HCT116 (cell line): ENCODE measurements around the gene NCAPD3. TPM values are rescaled to one million over a fixed set of nuclear protein-coding genes. Genes with fewer than 3 reads are reported as not detected.

Experiments
- ATAC-seq: fragments of 200-7000 bp; cut with Tn5 transposase; 2 replicates; pipeline ENCODE4 v1.9.1; 2020; ENCODE audit warnings: mild to moderate bottlenecking, moderate library complexity
- BruUV-seq: library from RNA; stranded (reverse); fragments of 400-500 nt; replicated peaks from 2 replicates; lab custom pipeline; 2021; lab: Mats Ljungman, UMichigan
- CTCF ChIA-PET: fragments of 300-600 bp; sonication (Branson Sonifier 250); formaldehyde crosslinking; loops from one replicate; lab custom pipeline; 2021; ENCODE audit warnings: antibody characterized with exemption; lab: Charles Lee
- POLR2A ChIA-PET: fragments of 300-600, 350-600 bp; sonication (Branson Sonifier 250); formaldehyde crosslinking; loops from one replicate; lab custom pipeline; 2021; ENCODE audit warnings: antibody characterized with exemption; lab: Charles Lee
- RAD21 ChIA-PET, 2 experiments: fragments of 300-600 bp; sonication (Branson Sonifier 250); formaldehyde crosslinking; loops; one replicate each; lab custom pipeline; 2023; ENCODE audit warnings: low total read pairs in 2 of 2; ENCODE audit not compliant: uncharacterized antibody in 2 of 2, unreplicated experiment in 2 of 2, low non-redundant PET in 1 of 2; lab: Charles Lee
- DNase-seq: peaks from one replicate; pipeline ENCODE4 v3.0.0-alpha.2; 2010; ENCODE audit warnings: low read depth, low spot score
- H2AFZ ChIP-seq: fragments of 200-600 bp; shearing (Covaris generic), sonication (generic); 2 replicates; pipeline ENCODE4 v1.6.1; 2017; ENCODE audit warnings: low read depth, mixed run types, mixed read lengths, antibody characterized with exemption, low read length; ENCODE audit not compliant: poor library complexity, severe bottlenecking
- H3K27ac ChIP-seq: 2 replicates; pipeline ENCODE4 v1.5.1; 2012; ENCODE audit warnings: low read depth, low read length
- H3K27me3 ChIP-seq: fragments of 200-600 bp; sonication (generic); 2 replicates; pipeline ENCODE4 v1.6.1; 2016; ENCODE audit warnings: mixed run types, low read length, mixed read lengths; ENCODE audit not compliant: insufficient read depth
- H3K36me3 ChIP-seq, 2 experiments: fragments of 200-500 bp in 1 of 2; fragments of 200-600 bp in 1 of 2; sonication (Bioruptor generic) in 1 of 2; sonication (generic) in 1 of 2; 2 replicates each; pipeline versions ENCODE4 v1.5.1 to v1.6.1; 2014 to 2016; ENCODE audit warnings: low read length in 2 of 2, inconsistent platforms in 1 of 2, mixed read lengths in 1 of 2, mixed run types in 1 of 2; ENCODE audit not compliant: insufficient read depth in 2 of 2, control insufficient read depth in 1 of 2
- H3K4me1 ChIP-seq, 2 experiments: fragments of 200-600 bp in 1 of 2; sonication (generic) in 1 of 2; 2 replicates each; pipeline versions ENCODE4 v1.5.1 to v1.6.1; 2012 to 2017; ENCODE audit warnings: low read length in 2 of 2, inconsistent platforms in 1 of 2, mild to moderate bottlenecking in 1 of 2, mixed read lengths in 1 of 2, mixed run types in 1 of 2, moderate library complexity in 1 of 2; ENCODE audit not compliant: insufficient read depth in 2 of 2, control insufficient read depth in 1 of 2
- H3K4me2 ChIP-seq: fragments of 200-600 bp; sonication (generic); 2 replicates; pipeline ENCODE4 v1.6.1; 2017; ENCODE audit warnings: mixed run types, low read length, mixed read lengths
- H3K4me3 ChIP-seq, 2 experiments: fragments of 200-600 bp in 1 of 2; sonication (generic) in 1 of 2; replicated peaks in 1 of 2; 2 replicates each; pipeline ENCODE4 v1.5.1; 2011 to 2016; ENCODE audit warnings: low read length in 2 of 2, control low read depth in 1 of 2, low read depth in 1 of 2, mild to moderate bottlenecking in 1 of 2, mixed read lengths in 1 of 2, mixed run types in 1 of 2
- H3K79me2 ChIP-seq: fragments of 200-600 bp; sonication (generic); 2 replicates; pipeline ENCODE4 v1.6.1; 2017; ENCODE audit warnings: mild to moderate bottlenecking, mixed run types, low read length, moderate library complexity, mixed read lengths; ENCODE audit not compliant: insufficient read depth
- H3K9ac ChIP-seq: fragments of 200-600 bp; sonication (generic); 2 replicates; pipeline ENCODE4 v1.6.1; 2016; ENCODE audit warnings: low read length, mixed read lengths
- H3K9me2 ChIP-seq: fragments of 200-600 bp; sonication (generic), shearing (Covaris generic); 2 replicates; pipeline ENCODE4 v1.6.1; 2017; ENCODE audit warnings: mixed run types, mild to moderate bottlenecking, moderate library complexity; ENCODE audit not compliant: insufficient read depth
- H3K9me3 ChIP-seq, 2 experiments: fragments of 200-500 bp in 1 of 2; fragments of 200-600 bp in 1 of 2; sonication (Bioruptor generic) in 1 of 2; sonication (generic) in 1 of 2; 2 replicates each; pipeline ENCODE4 v1.6.1; 2014 to 2017; ENCODE audit warnings: low read length in 2 of 2, mixed read lengths in 2 of 2, inconsistent platforms in 1 of 2, low read depth in 1 of 2, mild to moderate bottlenecking in 1 of 2, mixed run types in 1 of 2, moderate library complexity in 1 of 2; ENCODE audit not compliant: control insufficient read depth in 1 of 2, insufficient read depth in 1 of 2
- H4K20me1 ChIP-seq: fragments of 200-600 bp; sonication (generic), shearing (Covaris generic); 2 replicates; pipeline ENCODE4 v1.6.1; 2017; ENCODE audit warnings: mixed run types, mild to moderate bottlenecking, moderate library complexity; ENCODE audit not compliant: insufficient read depth
- CBX3 ChIP-seq: IDR thresholded peaks from 2 replicates; pipeline ENCODE4 v1.6.1; 2012; ENCODE audit warnings: low read depth
- CEBPB ChIP-seq: IDR thresholded peaks from 2 replicates; pipeline ENCODE4 v1.6.1; 2012; ENCODE audit warnings: low read depth
- CTCF ChIP-seq, 3 experiments: fragments of 200-600 bp in 1 of 3; sonication (generic) in 1 of 3; IDR thresholded peaks in 2 of 3; conservative IDR thresholded peaks in 1 of 3; 2 replicates each; pipeline ENCODE4 v1.5.1; 2012 to 2017; ENCODE audit warnings: low read depth in 2 of 3, low read length in 2 of 3, antibody characterized with exemption in 1 of 3, borderline replicate concordance in 1 of 3, control low read depth in 1 of 3, mild to moderate bottlenecking in 1 of 3, mixed read lengths in 1 of 3, mixed run types in 1 of 3, moderate library complexity in 1 of 3; ENCODE audit not compliant: insufficient read depth in 1 of 3
- EZH2phosphoT487 ChIP-seq: fragments of 200-600 bp; IDR thresholded peaks from 2 replicates; pipeline ENCODE4 v1.6.1; 2018; ENCODE audit warnings: antibody characterized with exemption, borderline replicate concordance
- POLR2A ChIP-seq: IDR thresholded peaks from 2 replicates; pipeline ENCODE4 v1.7.0; 2011; ENCODE audit warnings: borderline replicate concordance; ENCODE audit not compliant: insufficient read depth, insufficient read length; ENCODE audit errors: extremely low read depth
- POLR2AphosphoS5 ChIP-seq: IDR thresholded peaks from 2 replicates; pipeline ENCODE4 v1.6.1; 2011; ENCODE audit warnings: mild to moderate bottlenecking, low read depth, low read length, moderate library complexity
- SIN3A ChIP-seq: IDR thresholded peaks from 2 replicates; pipeline ENCODE4 v1.6.1; 2012; ENCODE audit warnings: low read depth
- SRF ChIP-seq: IDR thresholded peaks from 2 replicates; pipeline ENCODE4 v1.6.1; 2012; ENCODE audit warnings: low read depth
- ZBTB33 ChIP-seq: IDR thresholded peaks from 2 replicates; pipeline ENCODE4 v1.6.1; 2011; ENCODE audit warnings: mild to moderate bottlenecking, low read length, moderate library complexity; ENCODE audit not compliant: insufficient replicate concordance; ENCODE audit errors: extremely low read depth
- intact Hi-C: fragments of 100-400 bp; cut with micrococcal nuclease; formaldehyde crosslinking; loops from 2 replicates; pipeline ENCODE4 v1.10.0; 2022
- total RNA-seq: library from RNA; stranded (reverse); gene quantifications from one replicate; pipeline ENCODE4 v1.2.1, GENCODE V29; 2021; ENCODE audit not compliant: unreplicated experiment

Gene NCAPD3
- total RNA-seq, 1 experiment from 2014 or later: 71.0 TPM

- Histone ChIP-seq H3K4me1 (peaks cover 5 to 9% of the 10 kb centered on the region in 2 experiments; a peak in 2 of 4 replicates), H3K9ac (no peak overlapping the region), H3K36me3 (peaks cover 0 to 4% of the 10 kb centered on the region in 2 experiments; a peak in 1 of 4 replicates), H3K9me3 (no peaks in the 10 kb centered on the region), H3K9me2 (no peaks in the 10 kb centered on the region), H3K27ac (no peak overlapping the region), H3K27me3 (no peaks in the 10 kb centered on the region), H3K4me3 (no peak overlapping the region), H2AFZ (no peak overlapping the region), H3K4me2 (no peak overlapping the region), H4K20me1 (no peaks in the 10 kb centered on the region), H3K79me2 (peaks cover 59% of the 10 kb centered on the region)
- POLR2A ChIA-PET: no interaction called here
- DNase-seq (no peak), ATAC-seq (no peak)
- RAD21 ChIA-PET: no interaction called here
- intact Hi-C loops: no loop called here
- no peak for TF ChIP-seq CTCF (IDR thresholded peaks at IDR 0.05 in 2 of 3, conservative IDR thresholded peaks at IDR 0.05 in 1 of 3; ENCODE audit: borderline replicate concordance in 1 of 3, insufficient read depth in 1 of 3, low read depth in 2 of 3, low read length in 2 of 3)
- no peak for TF ChIP-seq CBX3
- no peak for TF ChIP-seq EZH2phosphoT487
- TF ChIP-seq POLR2A: no peak
- no peak for TF ChIP-seq SIN3A
- no peak for TF ChIP-seq SRF
- no peak for TF ChIP-seq POLR2AphosphoS5
- TF ChIP-seq CEBPB: no peak
- TF ChIP-seq ZBTB33: no peak
- CTCF ChIA-PET: no interaction called here
- BruUV-seq: no TSS peak
Measured at GRCh38 chr11:134230339-134230738, 6.6 kb upstream of the NCAPD3 start.
